Right atrium auricular region (tissue), 2 donors: Measurements from ENCODE around the gene ICE2. TPM values are rescaled to one million over a fixed set of nuclear protein-coding genes. Genes with fewer than 3 reads are reported as not detected.

ENCODE experiments used
- DNase-seq: peaks from one replicate; pipeline ENCODE4 v3.0.0-alpha.2; 2019; ENCODE audit warnings: low spot score
- H3K27ac ChIP-seq, 2 donors: fragments of 200-600 bp; sonication (generic); 1 replicate in 1 of 2; 2 replicates in 1 of 2; pipeline ENCODE4 v1.5.1; 2016 to 2019
- H3K27me3 ChIP-seq, 2 donors: fragments of 200-600 bp; sonication (generic); one replicate each; pipeline versions ENCODE4 v1.5.1 to v1.6.0; 2017 to 2019
- H3K36me3 ChIP-seq: fragments of 200-600 bp; sonication (generic); one replicate; pipeline ENCODE4 v1.5.1; 2016
- H3K4me1 ChIP-seq, 2 donors: fragments of 200-600 bp; sonication (generic); one replicate each; pipeline versions ENCODE4 v1.5.1 to v1.6.0; 2017 to 2019
- H3K4me3 ChIP-seq, 2 donors: fragments of 200-600 bp; sonication (generic); 1 replicate in 1 of 2; 2 replicates in 1 of 2; pipeline ENCODE4 v1.5.1; 2017 to 2019; ENCODE audit warnings: mild to moderate bottlenecking in 1 of 2, moderate library complexity in 1 of 2
- H3K9me3 ChIP-seq, 2 donors: fragments of 200-600 bp; sonication (generic); one replicate each; pipeline ENCODE4 v1.5.1; 2019
- CTCF ChIP-seq, 2 donors: fragments of 200-600 bp; sonication (generic); IDR thresholded peaks; one replicate each; pipeline ENCODE4 v1.5.1; 2019; ENCODE audit warnings: antibody characterized with exemption in 2 of 2
- total RNA-seq, 2 donors: library from RNA; depleted of rRNA; stranded (reverse); fragments of >200 nt; gene quantifications; one replicate each; pipeline ENCODE4 v1.1.0, GENCODE V29; 2016

Gene ICE2
- total RNA-seq, 2 donors from 2014 or later, result 10.6 to 12.6 TPM

DNA sequence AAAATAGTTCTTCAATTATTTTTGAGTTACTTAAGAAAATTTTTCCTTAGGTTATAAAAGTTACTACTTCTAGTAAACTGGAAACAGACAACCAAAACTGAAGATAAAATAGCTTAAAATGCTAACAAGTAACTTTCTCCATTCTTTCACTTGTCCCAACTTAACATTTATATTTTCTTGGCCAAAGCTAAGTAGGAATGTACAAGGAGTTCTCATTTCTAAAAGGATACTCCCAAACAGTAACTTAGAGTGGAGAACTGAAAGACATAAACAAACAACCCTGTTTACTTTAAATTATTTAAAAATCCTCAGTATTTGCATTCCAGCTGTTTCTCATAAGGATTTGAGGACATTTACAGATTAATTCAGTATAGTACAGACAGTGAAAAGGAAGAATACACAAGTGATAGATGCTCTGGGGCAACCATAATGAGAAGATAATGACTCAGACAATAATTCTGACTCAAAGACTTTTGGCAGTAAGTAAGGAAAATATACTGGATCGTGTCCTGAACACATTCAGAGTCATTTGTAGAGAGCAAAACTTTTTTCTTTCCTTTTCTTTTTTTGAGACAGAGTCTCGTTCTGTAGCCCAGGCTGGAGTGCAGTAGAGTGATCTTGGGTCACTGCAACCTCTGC lies 52.0 kb downstream of the ICE2 start:
- peaks cover 26% of the 10 kb centered on the region for H3K36me3 ChIP-seq
- H3K4me1 ChIP-seq, result no peaks in the 10 kb centered on the region
- no peak overlapping the region for H3K4me3 ChIP-seq
- H3K27me3 ChIP-seq, result no peaks in the 10 kb centered on the region
- peak overlapping the region; percentile 12 to 39 for H3K27ac ChIP-seq
- H3K9me3 ChIP-seq, result no peaks in the 10 kb centered on the region
- TF ChIP-seq CTCF (IDR thresholded peaks at IDR 0.05), result no peak
- DNase-seq, result no peak

- H3K27ac ChIP-seq, result no peak overlapping the region
- H3K4me3 ChIP-seq, result no peak overlapping the region
- DNase-seq, result no peak
- no peaks in the 10 kb centered on the region for H3K9me3 ChIP-seq
- H3K27me3 ChIP-seq, result no peaks in the 10 kb centered on the region
- no peaks in the 10 kb centered on the region for H3K4me1 ChIP-seq
- no peak for TF ChIP-seq CTCF (IDR thresholded peaks at IDR 0.05)
- H3K36me3 ChIP-seq, result peaks cover 21% of the 10 kb centered on the region
Measured at GRCh38 chr15:60425461-60425860, 53.5 kb downstream of the ICE2 start.

GRCh38 chr15:60424006-60424405 lies 54.9 kb downstream of the ICE2 start:
- TF ChIP-seq CTCF (IDR thresholded peaks at IDR 0.05), result no peak
- H3K36me3 ChIP-seq, result peaks cover 14% of the 10 kb centered on the region
- no peak overlapping the region for H3K4me3 ChIP-seq
- no peaks in the 10 kb centered on the region for H3K9me3 ChIP-seq
- no peaks in the 10 kb centered on the region for H3K4me1 ChIP-seq
- no peak for DNase-seq
- H3K27me3 ChIP-seq, result no peaks in the 10 kb centered on the region
- no peak overlapping the region for H3K27ac ChIP-seq

DNA sequence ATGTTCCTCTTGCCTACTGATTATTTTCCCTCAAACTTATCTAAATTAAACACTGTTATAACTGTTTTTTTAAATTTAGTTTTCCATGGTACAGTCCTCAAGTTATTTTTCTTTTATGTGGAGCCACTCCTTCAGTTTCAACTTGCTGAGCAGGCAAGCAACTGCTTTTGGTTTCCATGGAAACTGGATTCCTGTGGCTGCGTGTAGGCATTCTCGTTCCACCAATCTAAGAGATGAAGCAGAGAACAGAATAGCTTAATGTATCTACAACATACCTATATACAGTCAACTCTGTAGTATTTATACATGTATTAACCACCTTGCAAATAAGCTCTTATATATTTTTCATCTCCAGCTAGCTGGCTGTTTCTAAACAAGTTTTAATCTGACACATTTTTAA lies 55.4 kb downstream of the ICE2 start:
- TF ChIP-seq CTCF (IDR thresholded peaks at IDR 0.05), result no peak
- H3K36me3 ChIP-seq, result peaks cover 14% of the 10 kb centered on the region
- no peaks in the 10 kb centered on the region for H3K27me3 ChIP-seq
- H3K9me3 ChIP-seq, result no peaks in the 10 kb centered on the region
- H3K4me1 ChIP-seq, result no peaks in the 10 kb centered on the region
- DNase-seq, result no peak
- H3K4me3 ChIP-seq, result no peak overlapping the region
- H3K27ac ChIP-seq, result no peak overlapping the region

GRCh38 chr15:60421544-60421943 lies 57.4 kb downstream of the ICE2 start:
- H3K27ac ChIP-seq, result no peak overlapping the region
- H3K27me3 ChIP-seq, result no peaks in the 10 kb centered on the region
- H3K9me3 ChIP-seq, result no peaks in the 10 kb centered on the region
- H3K36me3 ChIP-seq, result peaks cover 8% of the 10 kb centered on the region
- no peak for DNase-seq
- TF ChIP-seq CTCF (IDR thresholded peaks at IDR 0.05), result no peak
- no peak overlapping the region for H3K4me3 ChIP-seq
- H3K4me1 ChIP-seq, result no peaks in the 10 kb centered on the region

DNA sequence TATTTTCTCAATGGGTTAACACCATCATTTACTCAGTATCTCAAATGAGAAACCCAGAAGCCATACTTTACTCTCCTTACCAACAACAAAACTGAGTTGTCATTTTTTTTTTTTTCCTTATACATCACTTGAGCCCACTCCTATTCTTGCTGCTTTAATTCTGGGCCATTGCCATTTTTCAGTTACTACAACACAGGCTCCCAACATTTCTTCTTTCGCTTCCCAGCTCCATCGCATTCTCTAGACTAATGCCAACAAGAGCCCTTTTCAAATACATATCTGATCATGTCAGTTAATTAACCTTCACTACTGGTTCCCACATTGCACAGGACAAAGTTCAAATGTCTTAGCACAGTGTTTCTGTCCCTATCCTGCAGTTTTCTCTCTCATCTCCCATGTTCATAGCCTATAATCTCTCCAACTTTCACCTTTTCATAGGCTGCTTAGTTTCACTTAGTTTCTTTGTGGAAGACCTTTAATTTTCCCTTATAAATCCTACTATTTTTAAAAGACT lies 58.7 kb downstream of the ICE2 start:
- Histone ChIP-seq H3K9me3 (no peaks in the 10 kb centered on the region), H3K4me1 (no peaks in the 10 kb centered on the region), H3K4me3 (no peak overlapping the region), H3K27me3 (no peaks in the 10 kb centered on the region), H3K36me3 (peaks cover 8% of the 10 kb centered on the region), H3K27ac (no peak overlapping the region)
- no peak for TF ChIP-seq CTCF (IDR thresholded peaks at IDR 0.05)
- no peak for DNase-seq
